ENCODE measurements around the gene CELSR1. TPM values are rescaled to one million over a fixed set of nuclear protein-coding genes. Genes with fewer than 3 reads are reported as not detected.
A peak's percentile ranks its signal among the peaks of the same experiment; 100 is the strongest.

The CELSR1 gene
- total RNA-seq, 1 experiment from 2014 or later, result 19.6 TPM

- no peak for DNase-seq (ENCODE audit: low spot score)
Observed at GRCh38 chr22:46574993-46575910, 37.8 kb upstream of the CELSR1 start.

GRCh38 chr22:46574438-46574992, 37.1 kb upstream of the CELSR1 start:
- DNase-seq (ENCODE audit: low spot score), result no peak

GRCh38 chr22:46573781-46574437, 36.5 kb upstream of the CELSR1 start:
- no peak for DNase-seq (ENCODE audit: low spot score)

- DNase-seq (ENCODE audit: low spot score), result no peak
Observed at GRCh38 chr22:46572911-46573780, 35.7 kb upstream of the CELSR1 start.

GRCh38 chr22:46571642-46572250, 34.3 kb upstream of the CELSR1 start:
- DNase-seq (ENCODE audit: low spot score), result no peak

GRCh38 chr22:46569848-46570695, 32.7 kb upstream of the CELSR1 start:
- DNase-seq (ENCODE audit: low spot score), result no peak

- no peak for DNase-seq (ENCODE audit: low spot score)
Observed at GRCh38 chr22:46569055-46569847, 31.8 kb upstream of the CELSR1 start.

GRCh38 chr22:46568102-46568809, 30.8 kb upstream of the CELSR1 start:
- DNase-seq (ENCODE audit: low spot score), result no peak

GRCh38 chr22:46567471-46567870, 30.1 kb upstream of the CELSR1 start:
- DNase-seq (ENCODE audit: low spot score), result no peak

- DNase-seq (ENCODE audit: low spot score), result no peak
Observed at GRCh38 chr22:46564084-46564714, 26.8 kb upstream of the CELSR1 start.

GRCh38 chr22:46563381-46564083, 26.1 kb upstream of the CELSR1 start:
- DNase-seq (ENCODE audit: low spot score), result peak; percentile 27

- DNase-seq (ENCODE audit: low spot score), result peak; percentile 59
Observed at GRCh38 chr22:46561435-46561905, 24.1 kb upstream of the CELSR1 start.

- no peak for DNase-seq (ENCODE audit: low spot score)
Observed at GRCh38 chr22:46560696-46561295, 23.4 kb upstream of the CELSR1 start.

GRCh38 chr22:46557736-46558480, 20.5 kb upstream of the CELSR1 start:
- no peak for DNase-seq (ENCODE audit: low spot score)

- no peak for DNase-seq (ENCODE audit: low spot score)
Observed at GRCh38 chr22:46556775-46557174, 19.4 kb upstream of the CELSR1 start.

GRCh38 chr22:46553189-46553588, 15.8 kb upstream of the CELSR1 start:
- DNase-seq (ENCODE audit: low spot score), result no peak

Data from A172 (cell line).